SW480 (cell line): ENCODE results near the gene FGFR1OP2.
"Not testable (repeated sequence)": the region's sequence is repeated elsewhere in the genome, so short reads cannot be mapped to it uniquely, and the experiment has no call there.

Experiments
- DNase-seq: peaks from one replicate; pipeline ENCODE4 v3.0.0-alpha.2; 2016; ENCODE audit warnings: low spot score

The FGFR1OP2 gene

DNA sequence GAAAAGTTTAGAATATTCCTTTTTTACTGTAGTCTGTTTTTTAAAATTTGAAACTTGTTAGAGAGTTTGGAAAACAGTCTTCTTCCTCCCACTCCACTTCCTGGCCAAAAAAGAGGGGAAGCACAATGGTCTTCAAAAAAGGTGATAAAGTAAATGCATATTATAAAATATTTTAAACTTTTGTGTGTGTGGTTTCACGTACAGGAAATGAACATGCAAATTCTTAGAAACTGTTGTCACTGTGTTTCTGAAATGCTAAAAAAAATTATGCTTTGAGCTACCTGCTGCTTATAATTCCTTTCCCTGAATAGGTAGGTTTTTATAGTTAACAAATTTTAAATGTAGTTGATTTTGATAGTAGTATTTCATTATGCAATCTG lies 2.9 kb downstream of the FGFR1OP2 start:
- DNase-seq: no peak

DNA sequence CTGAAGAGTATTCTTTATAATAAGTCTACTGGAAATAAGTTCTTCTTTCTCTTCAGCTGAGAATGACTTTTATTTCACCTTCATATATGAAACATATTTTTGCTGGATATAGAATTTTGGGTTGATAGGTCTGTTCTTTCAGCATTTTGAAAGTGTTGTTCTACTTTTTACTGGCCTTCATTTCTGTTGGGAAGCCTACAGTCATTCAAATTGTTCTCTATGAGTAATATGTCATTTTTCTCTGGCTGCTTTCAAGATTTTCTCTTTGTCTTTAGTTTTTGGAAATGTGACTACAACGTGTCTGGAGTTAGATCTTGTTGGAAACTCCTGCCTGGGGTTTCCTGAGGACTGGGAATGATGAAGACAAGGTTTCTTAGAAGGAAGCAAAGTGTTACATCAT lies 10.0 kb downstream of the FGFR1OP2 start:
- no peak for DNase-seq

DNA sequence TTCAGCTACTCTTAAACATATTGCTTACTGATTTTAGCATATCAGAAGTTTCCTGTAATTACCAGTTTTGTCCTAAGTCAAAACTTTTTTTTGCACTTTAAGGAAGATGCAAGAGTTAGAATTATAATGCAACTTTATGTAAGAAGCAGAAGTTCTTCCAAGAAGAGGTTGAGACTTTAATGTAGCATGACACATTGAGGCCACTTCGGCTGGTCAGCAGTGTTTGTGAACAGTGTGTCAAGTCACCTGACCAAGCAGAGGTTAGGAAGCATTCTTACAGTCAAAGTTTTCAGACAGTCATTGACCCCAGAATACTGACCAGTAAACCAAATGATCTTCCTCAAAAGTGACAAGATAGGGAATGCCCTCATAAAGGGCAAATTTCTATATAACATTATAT lies 15.2 kb downstream of the FGFR1OP2 start:
- no peak for DNase-seq

DNA sequence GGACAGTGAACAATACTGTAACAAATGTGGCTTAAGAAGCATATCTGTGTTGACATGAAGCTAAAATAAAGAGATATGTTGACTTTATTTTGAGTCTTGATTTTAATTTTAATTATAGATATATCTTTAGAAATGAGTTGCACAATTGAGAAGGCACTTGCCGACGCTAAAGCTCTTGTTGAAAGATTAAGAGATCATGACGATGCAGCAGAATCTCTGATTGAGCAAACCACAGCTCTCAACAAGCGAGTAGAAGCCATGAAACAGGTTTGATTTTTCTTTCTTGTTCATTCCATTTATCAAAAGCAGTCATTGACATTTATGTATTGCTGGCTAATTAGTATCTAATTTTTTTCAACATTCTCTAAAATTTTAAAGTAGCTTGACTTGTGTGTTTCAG lies 15.8 kb downstream of the FGFR1OP2 start:
- DNase-seq: no peak

DNA sequence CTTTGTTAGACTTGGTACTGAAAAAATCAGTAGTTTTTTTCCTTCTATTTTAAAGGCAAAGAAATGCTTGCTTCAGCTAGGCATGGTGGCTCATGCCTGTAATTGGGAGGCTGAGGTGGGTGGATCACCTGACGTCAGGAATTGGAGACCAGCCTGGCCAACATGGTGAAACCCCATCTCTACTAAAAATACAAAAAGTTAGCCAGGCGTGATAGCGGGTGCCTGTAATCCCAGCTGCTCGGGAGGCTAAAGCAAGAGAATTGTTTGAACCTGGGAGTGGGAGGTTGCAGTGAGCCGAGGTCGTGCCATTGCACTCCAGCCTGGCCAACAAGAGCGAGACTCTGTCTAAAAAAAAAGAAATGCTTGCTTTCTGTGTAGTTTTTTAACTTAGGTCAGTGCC lies 23.1 kb downstream of the FGFR1OP2 start:
- not testable (repeated sequence) for DNase-seq

DNA sequence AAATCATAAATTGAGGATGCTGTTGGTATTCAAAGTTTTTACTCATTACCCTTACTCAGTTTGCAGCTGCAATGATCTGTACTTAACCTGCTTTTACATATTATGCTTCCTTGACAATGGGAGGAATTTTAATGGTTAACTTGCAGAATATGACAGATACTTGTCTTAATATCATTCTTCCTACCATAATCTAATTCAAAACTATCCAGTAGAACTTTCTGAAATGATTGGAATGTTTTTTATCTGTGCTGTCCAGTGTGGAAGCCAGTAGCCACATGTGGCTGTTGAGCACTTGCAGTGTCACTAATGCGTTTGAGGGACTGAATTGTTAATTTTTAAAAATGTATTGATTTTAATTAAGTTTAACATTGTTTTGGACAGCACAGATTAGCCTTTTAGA lies 23.5 kb downstream of the FGFR1OP2 start:
- DNase-seq: no peak

DNA sequence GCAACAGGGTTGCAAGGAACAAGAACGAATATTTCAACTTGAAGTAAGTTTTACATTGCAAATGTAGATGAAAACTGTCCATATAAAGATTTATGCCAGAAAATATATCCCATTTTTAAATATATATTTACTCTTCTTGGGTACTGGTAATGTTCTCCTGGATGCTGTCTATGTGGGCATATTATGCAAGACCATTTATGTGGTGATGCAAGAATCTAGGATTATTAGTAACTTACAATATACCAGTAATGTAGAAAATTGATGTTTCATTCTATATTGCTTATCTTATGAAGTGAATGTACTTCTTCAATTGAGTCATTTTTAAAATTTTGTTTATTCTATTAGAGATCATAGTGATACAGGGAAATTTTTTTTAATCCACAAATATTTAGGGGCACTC lies 25.1 kb downstream of the FGFR1OP2 start:
- no peak for DNase-seq

DNA sequence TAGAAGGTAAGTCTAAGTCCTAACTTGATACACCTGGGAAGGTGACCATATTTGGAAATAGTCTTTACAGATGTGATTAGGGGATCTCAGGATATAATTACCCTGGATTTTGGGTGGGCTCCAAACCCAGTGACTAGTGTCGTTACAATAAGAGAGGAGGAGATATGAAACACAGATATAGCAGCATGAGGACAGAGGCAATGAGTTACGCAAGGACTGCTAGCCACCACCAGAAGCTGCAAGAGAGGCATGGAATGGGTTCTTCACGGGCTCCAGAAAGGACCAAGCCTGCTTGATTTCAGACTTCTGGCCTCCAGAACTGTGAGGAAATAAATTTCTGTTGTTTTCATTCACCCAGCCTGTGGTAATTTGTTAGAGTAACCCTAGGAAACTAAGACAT lies 28.6 kb downstream of the FGFR1OP2 start:
- DNase-seq: no peak

DNA sequence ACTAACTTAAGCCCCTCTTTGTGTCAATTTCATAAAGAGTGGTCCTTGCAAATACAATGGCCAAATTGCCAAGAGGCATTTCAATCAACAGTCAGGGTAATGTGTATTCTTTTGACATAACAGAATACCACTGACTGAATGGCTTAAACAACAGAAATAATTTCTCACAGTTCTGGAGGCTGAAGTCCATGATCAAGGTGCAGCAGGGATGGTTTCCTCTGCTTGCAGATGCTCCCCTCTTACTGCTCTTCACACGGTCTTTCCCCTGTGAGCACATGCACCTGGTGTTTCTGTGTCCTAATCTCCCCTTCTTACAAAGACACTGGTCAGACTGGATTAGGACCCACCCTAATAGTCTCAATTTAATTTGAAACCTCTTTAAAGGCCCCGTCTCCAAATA lies 31.9 kb downstream of the FGFR1OP2 start:
- DNase-seq: no peak

DNA sequence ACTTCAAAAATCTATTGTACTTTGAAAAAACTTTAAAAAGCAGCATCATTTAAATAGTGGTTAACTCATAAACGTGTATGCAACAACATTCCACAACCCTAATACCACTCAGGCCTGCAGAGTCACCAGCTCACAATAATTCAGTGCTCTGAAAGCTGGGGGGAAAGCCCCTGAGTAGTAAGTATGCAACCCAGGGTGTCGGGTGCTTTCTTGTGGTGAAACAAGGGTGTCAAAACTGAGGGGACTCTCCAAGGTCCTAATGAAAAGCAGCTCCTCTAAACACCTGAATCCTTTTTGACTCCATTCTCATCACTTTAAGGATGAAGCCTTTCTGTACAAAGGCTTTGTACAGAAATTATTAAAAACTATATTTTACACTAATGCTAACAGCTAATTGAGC lies 33.7 kb downstream of the FGFR1OP2 start:
- DNase-seq: no peak

DNA sequence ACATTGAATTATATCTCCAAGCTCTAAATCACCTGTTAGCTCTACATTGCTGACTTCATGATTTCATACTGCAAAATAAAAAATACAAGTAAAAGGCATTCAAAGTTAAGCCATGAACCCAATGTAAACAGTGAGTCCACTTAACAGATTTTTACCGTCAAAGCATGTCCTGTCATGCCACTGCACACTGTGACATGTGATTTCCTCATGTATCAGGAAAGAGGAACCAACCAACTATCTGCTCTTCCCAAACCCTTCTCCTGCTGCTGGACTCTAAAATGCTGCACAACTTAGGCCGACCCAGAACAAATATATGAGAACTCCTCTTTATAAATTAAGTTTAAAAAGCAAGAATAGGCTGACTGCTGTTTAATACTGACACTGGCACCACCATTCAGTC lies 38.4 kb downstream of the FGFR1OP2 start:
- DNase-seq: no peak

DNA sequence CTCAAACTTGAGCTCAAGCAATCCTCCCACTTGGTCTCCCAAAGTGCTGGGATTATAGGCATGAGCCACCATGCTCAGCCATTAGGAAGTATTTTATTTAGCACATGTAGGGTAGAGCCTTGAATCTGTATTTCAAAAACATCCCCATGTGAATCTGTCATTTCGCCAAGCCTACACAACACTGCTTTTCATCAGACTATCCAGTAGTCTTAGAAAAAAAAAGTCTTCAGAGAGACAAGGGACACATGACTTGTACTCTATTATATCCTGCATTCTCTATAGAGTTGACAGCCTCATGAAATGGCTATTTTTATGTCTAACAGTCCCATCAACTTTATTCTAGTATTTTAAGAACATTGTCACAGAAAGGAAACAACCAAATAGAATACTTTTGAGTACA lies 40.5 kb downstream of the FGFR1OP2 start:
- no peak for DNase-seq

DNA sequence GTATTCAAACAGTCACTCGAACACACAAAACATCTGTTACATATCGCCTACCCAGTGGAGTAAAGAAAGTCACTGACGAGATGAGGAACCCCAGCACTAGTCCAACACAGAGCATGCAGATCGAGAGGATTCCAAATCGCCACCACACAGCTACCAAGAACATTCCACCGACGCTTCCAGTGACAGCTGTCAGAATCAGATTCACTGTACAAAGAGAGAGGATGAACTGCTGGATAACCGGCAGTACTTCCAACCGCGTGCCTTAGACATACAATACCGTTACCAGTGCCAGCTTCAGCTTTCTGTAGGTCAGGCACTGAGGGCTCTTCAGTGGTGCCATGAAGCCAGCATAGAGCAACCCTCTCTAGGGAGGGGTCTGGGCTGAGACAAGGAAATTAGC lies 41.5 kb downstream of the FGFR1OP2 start:
- DNase-seq: no peak

DNA sequence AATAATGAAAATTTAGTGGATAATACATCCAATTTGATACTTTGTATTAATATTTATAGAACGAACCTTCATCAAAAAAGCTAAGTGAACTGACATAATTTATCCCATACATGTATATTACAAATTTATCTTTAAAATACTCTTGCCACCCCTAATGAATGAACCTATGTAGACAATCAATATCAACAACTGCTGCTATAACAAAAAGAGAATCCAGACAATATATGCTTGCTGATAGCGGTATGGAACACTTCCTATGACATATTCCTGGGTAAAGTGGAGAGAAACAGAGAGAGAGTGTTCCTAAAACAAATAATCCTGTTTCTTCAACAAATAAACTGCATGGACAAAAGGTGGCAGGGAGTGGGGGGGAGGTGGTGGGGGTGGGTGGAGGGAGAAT lies 44.6 kb downstream of the FGFR1OP2 start:
- DNase-seq: no peak

DNA sequence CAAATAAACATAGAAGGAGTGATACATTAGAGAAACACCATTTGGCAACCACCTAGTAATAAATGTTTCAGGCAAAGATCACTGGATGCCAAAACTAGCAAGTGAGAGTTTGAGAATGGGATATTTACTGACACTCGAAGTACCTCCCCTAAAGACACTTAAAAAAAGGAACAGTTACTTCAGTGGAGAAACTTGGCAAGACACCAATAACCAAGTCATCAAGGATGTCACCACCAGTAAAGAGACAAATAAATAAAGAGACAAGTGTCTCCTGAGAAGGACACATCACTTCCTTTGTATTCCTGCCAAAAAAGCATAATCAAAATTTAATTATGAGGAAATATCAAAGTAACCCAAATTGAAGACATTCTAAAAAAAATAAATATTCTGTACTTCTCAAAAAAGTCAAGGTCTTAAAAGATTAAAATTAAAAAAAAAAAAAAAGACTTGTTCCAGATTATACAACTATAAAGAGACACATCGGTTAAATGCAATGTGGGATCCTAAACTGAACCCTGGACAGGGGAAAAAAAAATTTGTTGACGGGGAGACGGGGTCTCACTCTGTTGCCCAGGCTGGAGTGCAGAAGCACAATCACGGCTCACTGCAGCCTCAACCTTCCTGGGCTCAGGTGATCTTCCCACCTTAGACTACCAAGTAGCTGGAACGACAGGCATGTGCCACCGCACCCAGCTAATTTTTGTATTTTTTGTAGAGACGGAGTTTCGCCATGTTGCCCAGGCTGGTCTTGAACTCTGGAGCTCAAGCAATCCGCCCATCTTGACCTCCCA lies 49.6 kb downstream of the FGFR1OP2 start:
- no peak for DNase-seq

DNA sequence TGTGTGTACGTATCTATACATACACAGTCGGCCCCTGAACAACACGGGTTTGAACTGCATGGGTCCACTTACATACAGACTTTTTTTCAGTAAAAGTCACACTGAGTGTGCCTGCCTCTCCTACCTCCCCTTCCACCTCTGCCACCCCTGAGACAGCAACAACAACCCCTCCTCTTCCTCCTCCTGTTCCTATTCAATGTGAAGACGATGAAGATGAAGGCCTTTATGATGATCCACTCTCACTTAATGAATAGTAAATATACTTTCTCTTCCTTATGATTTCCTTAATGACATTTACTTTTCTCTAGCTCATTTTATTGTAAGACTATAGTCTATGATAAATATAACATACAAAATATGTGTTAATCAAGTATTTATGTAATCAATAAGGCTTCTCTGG lies 50.4 kb downstream of the FGFR1OP2 start:
- DNase-seq: no peak

DNA sequence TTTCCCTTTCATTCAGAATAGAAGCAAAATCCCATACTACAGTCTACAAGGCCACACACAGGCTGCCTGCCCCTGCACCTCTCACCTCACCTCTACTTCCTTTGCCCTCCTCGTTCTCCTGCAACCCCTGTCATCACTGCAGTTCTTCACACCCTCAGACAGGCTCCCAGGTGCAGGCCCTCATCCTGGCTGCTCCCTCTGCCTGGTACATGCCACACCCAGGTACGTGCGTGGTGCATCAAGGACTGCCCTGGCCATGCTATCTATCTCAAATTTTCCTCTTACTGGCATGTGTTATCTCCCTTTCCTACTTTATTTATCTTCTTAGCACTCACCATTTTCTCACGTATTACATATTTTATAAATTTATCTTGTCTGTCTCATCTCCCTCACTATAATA lies 51.6 kb downstream of the FGFR1OP2 start:
- no peak for DNase-seq

DNA sequence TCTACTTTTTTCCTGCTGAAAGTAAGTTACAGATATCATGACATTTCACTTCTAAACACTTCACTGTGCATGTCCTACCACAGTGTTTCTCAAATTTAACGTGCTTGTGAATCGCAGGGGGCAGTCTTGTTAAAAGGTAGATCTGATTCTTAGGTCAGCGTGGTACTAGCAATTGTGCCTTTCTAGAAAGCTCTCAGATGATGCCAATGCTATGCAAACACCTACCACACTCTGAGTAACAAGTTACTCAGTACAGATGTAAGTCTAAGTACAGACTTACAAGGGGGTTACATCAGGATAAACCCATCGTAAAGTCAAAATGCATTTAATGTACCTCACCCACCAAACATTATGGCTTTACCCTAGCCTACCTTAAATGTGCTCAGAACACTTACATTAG lies 53.6 kb downstream of the FGFR1OP2 start:
- DNase-seq: no peak

DNA sequence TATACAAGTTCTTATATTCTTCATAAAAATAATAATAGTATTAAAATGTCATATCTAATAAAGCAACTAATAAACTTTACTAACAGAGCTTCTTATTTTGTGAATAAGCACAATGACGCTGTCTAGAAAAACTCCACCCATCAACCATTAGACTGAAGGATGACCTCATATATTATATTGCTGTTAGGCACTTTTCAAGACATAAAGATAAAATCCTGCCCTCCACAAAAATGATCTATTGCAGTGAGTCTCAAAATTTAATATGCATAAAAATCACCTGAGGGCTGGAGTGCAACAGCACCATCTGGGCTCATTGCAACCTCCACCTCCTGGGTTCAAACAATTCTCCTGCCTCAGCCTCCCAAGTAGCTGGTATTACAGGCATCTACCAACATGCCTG lies 55.8 kb downstream of the FGFR1OP2 start:
- no peak for DNase-seq

DNA sequence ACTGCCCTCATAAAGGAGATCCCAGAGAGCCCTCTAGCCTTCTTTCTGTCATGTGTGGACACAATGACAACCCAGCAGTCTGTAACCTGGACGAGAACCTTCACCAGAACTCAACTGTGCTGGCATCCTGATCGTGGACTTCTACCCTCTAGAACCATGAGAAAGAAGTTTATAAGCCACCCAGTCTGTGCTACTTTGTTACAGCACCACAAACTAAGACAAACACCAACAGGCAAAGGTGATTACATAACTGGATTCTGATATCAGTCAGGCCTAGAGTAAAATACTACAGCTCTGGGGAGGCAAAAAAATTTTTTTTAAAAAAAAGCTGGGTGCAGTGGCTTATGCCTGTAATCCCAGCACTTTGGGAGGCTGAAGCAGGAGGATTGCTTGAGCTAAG lies 57.4 kb downstream of the FGFR1OP2 start:
- no peak for DNase-seq

DNA sequence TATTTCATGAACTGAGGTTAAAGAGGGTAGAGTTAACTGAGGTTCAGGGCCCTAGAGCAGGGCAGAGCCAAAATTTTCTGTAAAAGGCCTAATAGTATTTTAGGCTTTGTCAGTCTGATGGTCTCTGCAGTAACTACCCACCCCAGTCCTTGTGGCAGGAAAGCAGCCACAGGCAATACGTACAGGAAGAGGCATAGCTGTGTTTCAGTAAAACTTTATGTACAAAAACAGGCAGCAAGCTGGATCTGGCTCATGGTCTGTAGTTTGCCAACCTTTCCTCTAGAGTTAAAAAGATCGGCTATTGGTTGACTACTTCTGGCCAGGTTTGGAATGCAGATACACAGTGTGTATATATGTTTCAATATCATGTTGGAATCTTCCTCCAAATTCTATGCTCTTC lies 58.7 kb downstream of the FGFR1OP2 start:
- DNase-seq: no peak

DNA sequence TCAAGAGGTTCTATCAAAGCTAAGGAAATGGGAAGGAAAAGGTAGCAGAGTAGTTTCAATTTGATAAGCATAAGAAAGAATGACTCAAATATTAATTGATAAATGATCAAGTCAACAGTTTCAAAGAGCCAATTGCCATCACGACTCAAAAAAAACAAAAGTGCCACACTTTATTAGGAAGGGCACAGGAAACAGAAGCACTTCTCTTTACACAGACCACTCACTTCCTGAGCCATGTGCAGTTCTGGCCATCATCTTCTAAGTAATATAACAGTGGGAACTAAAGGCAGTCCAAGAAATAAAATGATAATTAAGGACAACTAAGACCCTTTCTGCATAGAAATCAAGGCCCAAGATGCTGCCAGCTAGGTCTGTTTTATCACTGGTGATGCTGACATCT lies 62.7 kb downstream of the FGFR1OP2 start:
- DNase-seq: no peak

DNA sequence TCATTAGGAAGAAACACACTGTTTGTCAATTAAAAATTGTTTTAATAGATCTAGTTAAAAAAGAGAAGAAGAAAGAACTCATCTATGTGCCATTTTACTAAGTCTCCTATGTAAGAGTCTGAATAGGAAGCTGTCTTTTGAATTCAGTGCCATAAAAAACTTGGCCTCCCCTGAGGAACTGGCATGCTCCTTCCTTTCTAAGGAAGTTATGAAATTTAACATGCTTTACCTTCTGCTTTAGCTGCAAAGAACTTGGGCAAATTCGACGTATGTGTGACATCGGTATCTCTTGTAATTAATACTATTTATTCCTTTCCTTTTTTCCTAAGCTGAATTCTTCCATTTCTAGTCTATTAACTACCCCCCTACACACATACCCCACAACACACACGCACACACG lies 63.4 kb downstream of the FGFR1OP2 start:
- no peak for DNase-seq

DNA sequence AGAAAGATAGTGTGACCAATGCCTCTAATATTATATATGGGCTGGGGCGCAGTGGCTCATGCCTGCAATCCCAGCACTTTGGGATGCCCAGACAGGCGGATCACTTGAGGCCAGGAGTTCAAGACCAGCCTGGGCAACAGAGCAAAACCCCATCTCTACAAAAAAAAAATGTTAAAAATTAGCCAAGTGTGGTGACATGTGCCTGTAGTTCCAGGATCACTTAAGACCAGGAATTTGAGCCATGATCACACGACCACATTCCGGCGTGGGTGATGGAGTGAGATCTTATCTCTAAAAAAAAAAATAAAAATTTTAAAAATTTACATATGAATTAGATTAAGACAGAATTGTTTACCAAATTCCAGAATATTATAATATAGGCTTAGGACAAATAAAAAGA lies 63.9 kb downstream of the FGFR1OP2 start:
- DNase-seq: no peak
